HG03045 (cell line): ENCODE results near the gene NT5C.

Experiments
- ATAC-seq: cut with Tn5 transposase; IDR thresholded peaks from one replicate; pipeline ENCODE4 v1.9.1; 2021; ENCODE audit warnings: mild to moderate bottlenecking, moderate library complexity; ENCODE audit not compliant: unreplicated experiment

The NT5C gene

DNA sequence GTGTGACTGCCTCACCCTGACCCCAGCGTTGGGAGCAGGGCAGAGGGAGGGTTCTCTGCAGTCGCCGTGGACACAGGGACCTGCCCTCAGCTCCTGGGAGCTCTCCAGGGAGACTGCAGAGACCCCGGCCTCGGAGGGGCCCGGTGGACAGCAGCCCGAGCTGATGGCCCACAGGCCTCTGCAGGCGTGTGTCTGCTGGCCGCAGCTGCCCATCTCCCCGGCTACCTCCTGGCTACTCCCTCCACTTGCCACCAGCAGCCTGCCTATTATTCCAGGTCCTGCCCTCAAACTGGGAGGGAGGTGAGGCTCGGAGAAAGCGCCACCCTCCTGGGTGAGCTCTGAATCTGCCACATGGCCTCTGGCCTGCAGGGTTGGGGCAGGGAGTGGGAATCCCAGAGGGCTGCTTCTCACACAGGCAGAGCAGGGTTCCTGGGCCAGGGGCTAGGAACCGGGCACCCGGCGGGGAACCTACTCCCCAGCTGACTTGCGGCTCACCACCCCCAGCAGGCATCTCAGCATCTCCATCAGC lies 36.6 kb downstream of the NT5C start:
- no peak for ATAC-seq

DNA sequence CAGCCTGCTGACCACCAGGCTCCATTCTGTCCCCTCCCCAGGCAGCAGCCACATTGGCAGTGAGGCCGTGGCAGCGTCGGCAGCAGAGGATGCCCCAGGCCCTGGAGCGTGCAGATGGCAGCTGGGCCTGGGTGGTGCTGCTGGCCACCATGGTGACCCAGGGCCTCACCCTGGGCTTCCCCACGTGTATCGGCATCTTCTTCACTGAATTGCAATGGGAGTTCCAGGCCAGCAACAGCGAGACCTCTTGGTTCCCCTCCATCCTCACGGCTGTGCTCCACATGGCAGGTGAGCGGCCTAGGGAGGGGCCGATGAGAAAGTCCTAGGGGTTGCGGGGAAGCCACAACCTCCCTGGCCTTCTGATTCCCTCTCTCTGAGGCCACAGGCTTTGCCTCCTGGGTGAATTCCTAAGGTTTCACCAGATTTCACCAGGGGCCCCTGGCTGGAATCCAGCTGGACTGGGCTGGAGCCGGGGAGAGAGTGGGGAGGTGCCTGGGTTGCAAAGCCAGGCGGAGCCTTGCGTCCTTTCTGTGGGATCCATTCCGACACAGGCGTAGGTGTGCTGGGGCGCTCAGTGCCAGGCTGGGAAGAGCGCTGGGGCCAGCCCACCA lies 37.9 kb downstream of the NT5C start:
- no peak for ATAC-seq

DNA sequence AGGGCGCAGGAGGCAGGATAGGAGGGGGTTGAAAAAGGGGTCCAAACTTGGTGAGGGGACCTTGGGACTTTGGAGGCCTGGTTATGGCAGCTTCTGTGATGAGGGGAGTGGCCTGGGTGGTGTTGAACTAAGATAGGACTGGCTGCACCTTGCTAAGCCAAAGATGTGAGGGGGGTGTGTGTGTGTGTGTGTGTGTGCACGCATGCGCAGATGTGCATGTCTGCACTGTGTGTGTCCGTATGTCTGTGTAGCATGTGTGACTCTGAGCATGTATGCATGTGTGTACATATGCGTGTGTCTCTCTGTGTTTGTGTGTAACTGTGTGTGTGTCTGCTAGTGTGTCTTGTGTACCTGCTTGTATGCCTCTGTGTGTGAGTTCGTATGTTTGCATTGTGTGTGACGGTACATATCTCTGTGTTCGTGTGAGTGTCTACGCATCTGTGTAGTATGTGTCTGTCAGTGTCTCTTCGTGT lies 39.7 kb downstream of the NT5C start:
- no peak for ATAC-seq

- no peak for ATAC-seq
These were observed 40.4 kb downstream of the NT5C start for GRCh38 chr17:75090871-75091854.

DNA sequence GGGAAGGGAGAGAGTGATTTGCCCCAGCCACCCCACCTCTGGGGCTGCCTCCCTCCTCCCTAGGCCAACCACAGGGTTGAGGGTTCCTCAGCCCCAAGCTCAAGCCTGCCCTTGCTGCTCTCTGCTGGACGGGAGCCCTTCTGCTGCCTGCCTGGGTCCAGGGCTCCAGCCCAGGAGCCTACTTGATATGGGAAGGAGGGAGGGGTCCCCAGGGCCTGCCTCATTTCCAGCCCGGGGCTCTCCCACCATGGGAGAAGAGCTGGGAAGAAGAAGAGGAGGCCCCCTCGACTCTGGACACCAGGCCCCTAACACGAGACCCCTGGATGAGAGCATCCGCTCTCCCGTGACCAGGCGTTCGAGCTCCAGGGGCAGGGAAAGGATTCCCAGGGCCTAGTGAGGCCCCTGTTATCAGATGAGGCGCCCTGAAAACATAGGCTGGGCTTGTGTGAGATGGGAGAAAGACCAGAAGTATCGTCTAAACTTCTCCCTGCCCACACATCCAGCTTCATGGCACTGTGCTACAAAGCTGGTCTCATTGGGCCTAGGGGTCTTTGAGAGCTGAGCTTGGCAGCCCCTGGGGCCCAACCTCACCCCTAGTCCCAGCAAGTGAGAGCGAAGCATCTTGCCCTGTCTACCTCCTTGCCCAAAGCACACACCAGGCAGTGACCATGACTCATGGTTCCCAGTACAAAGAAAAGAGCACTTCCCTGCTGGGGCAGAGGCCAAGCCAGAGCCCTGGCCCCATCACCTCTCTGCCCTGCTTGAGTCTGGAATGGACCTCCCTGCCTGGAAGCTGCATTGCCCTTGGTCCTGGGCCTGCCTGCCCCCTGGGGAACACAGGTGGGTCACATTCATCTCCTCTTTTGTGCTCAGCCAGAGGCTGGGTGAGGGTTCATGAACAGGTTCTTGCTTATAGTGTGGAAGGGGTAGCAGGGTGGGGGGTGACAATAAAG lies 42.8 kb downstream of the NT5C start:
- ATAC-seq, result peak; percentile 7

DNA sequence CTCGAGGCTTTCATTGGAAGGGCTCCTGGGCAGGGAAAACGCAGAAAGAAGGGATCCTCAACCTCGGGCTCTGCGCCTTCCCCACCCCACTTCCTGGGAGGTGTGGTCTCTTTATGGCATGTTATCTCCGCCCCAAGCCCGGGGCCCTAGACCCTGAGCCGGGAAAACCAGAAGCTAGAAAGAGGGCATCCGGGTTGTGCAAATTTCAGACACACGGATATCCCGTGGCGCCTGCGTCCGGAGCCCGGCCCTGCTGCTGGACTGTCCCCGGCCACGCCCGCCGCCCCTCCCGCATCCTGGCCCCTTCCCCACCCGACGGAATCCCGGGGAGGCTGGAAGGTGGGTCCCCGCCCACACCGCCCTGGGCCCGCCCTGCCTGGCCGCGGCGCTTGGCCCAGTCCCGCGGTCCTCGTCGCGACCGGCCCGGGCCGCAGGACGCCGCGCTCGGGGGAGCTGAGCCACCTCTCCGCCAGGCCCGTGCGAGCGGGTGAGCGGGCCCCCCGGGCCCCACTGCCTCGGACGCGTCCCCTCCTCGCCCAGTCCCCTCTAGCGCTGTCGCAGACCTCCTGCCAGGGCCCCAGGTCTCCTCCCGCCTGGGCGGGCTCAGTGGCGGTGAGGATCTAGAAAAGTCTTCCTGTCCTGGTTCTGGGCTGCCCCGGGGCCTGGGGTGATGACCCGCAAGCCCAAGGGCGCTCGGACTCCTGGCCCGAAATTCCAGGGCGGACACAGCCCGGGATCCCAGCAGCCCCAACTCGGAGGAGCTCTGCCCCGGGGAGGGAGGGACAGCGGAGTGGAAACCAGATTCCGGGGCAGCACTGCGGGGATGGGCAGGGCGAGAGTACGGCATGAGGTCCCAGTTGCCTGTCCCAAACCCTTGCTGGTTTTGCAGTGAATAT lies 43.7 kb downstream of the NT5C start, which contains the start of gene SLC16A5:
SLC16A5 (plus strand) TSS at position 397 of the 896 bp plus-strand sequence. CDS start 5,683 bp downstream, outside the sequence.
- peak; percentile 54 for ATAC-seq

GRCh38 chr17:75087182-75087557 lies 44.4 kb downstream of the NT5C start:
- peak; percentile 4 for ATAC-seq

DNA sequence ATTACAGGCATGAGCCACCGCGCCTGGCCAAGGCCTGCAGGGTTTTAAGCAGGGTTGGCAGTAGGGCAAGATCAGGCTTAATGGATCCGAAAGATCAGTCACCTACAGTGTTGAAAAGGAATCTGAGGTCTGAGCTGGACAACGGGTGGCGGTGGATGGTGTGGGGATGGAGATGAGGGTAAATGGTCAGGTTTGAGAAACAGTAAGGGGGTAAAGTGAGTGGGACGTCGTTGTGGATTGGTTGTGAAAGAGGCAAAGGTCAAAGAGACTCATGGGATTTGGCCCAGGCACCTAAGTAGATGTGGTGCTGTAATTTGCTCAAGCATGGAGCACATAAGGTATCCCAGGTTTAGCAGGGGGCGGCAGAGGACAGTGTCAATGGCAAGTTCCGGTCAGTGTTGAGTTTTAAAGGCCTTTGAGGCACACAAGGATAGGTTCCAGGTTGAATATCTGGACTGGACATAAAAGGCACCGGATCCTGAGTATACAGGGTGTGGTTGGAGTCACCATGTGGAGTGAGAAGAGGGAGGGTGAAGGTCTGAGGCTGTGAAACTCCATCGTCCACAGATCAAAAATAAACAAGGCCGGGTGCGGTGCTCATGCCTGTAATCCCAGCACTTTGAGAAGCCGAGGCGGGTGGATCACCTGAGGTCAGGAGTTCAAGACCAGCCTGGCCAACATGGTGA lies 44.9 kb downstream of the NT5C start:
- no peak for ATAC-seq

DNA sequence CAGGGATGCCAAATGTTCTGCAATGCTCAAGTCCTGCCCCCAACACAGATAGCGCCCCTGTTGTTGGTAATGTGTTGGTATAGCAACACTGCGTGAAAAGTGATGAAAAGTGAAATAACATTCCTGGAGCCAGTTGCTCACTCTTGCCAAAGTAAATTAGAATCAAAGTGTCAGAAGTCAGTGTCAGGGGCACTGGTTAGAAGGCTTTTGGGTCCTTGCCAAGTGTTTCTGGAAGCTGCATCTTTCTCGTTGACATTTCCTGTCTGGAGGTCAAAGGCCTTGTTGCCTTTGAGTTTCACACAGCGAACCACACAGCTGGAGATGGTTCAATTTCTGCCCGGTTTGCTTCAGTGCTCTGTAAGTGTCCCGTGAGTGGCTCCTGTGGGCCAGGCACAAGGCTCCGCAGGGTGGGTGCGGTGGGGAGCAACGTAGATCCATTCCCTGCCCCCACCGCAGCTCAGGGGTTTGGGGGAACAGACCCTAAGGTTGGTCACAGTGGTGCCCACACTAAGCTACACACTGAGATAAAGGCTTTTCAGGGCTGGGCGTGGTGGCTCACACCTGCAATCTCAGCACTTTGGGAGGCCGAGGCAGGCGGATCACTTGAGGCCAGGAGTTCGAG lies 47.4 kb downstream of the NT5C start:
- ATAC-seq, result no peak

- ATAC-seq, result no peak
These were observed 48.9 kb downstream of the NT5C start for GRCh38 chr17:75082683-75083082.

DNA sequence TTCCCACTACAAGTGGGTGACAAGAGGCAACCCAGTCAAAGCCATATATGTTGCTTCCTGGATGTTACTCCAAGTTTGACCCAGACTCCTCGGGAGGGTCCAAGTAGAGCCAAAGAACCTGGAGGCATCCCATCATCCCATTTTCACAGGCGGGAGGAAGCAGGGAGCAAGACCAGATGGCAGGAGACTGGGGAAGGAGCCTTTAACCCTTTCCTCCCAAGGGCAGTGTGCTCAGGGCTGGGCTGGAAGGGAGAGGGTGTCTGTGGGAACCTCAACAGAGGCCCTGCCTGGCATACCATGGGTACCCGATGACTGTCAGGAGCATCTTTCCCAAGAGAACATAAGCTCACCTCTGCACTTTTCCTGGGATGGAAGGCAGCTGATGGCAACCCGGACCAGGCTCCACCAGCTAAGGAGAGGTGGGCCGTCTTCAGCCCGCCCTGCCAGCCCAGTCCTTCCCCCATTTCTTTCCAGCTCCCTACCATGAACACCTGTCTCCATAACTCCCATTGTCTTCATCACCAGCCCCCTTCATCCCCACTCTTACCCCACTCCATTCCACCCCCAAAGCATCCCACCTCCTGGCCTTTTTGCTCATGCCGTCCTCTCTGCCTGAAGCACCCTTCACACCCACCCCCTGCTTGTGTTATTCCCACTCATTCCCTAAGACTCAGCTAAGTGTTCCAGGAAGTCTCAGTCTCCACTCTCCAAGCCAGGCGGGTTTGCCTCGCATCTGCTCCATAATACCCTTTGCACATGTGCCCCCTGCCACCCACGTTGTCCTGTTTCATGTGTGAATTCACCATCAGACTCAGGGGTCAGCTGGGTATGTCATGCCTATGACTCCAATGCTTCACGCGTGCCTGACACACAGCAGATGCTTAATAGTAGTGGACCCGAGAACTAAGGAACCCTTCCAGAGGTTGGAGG lies 49.7 kb downstream of the NT5C start:
- no peak for ATAC-seq
